Measurements from ENCODE around the gene CNN1. TPM values are rescaled to one million over a fixed set of nuclear protein-coding genes. Genes with fewer than 3 reads are reported as not detected.

The CNN1 gene
- total RNA-seq, 4 donors from 2014 or later: 7.7 to 72.3 (median 19.7) TPM

GRCh38 chr19:11513946-11514345 is 24.7 kb upstream of the CNN1 start:
- no peak overlapping the region for H3K4me3 ChIP-seq (ENCODE audit: low read depth, poor library complexity, severe bottlenecking)
- 92 to 95% methylated on average over 17 to 20 of the region's 20 CpGs for WGBS, 2 donors
- no peak for DNase-seq (ENCODE audit: low spot score in 2 of 2)
- TF ChIP-seq POLR2A (IDR thresholded peaks at IDR 0.05) (no peak), CTCF (IDR thresholded peaks at IDR 0.05) (no peak)
- intact Hi-C loops (cut with DNase I; ENCODE audit: low total_unique reads): no loop called here

- 91 to 92% methylated on average over 8 to 9 of the region's 9 CpGs for WGBS, 2 donors
Measured at GRCh38 chr19:11519138-11519537, 19.5 kb upstream of the CNN1 start.

GRCh38 chr19:11528551-11529341 is 9.9 kb upstream of the CNN1 start, which contains the start of gene ECSIT:
Gene ECSIT, minus strand, starts transcription at chr19:11529134. Its CDS starts 9,964 bp downstream, at chr19:11519170.
- DNase-seq (ENCODE audit: low spot score in 2 of 2): peak; percentile 98 to 99
- intact Hi-C loops (cut with DNase I; ENCODE audit: low total_unique reads): no loop called here
- TF ChIP-seq POLR2A (IDR thresholded peaks at IDR 0.05) (no peak), CTCF (IDR thresholded peaks at IDR 0.05) (peak in 1 of 3 donors; percentile 9)
- peak within 1 kb of the TSS; percentile 64 for H3K4me3 ChIP-seq (ENCODE audit: low read depth, poor library complexity, severe bottlenecking)
- WGBS, 2 donors: 0 to 1% methylated on average over 37 to 39 of the region's 47 CpGs

More at GRCh38 chr19:11519138-11519537, 19.5 kb upstream of the CNN1 start:
- TF ChIP-seq CTCF (IDR thresholded peaks at IDR 0.05) (no peak), POLR2A (IDR thresholded peaks at IDR 0.05) (no peak)
- no peak for DNase-seq (ENCODE audit: low spot score in 2 of 2)
- intact Hi-C loops (cut with DNase I; ENCODE audit: low total_unique reads): no loop called here
- H3K4me3 ChIP-seq (ENCODE audit: low read depth, poor library complexity, severe bottlenecking): no peak overlapping the region

GRCh38 chr19:11530432-11530831 is 8.2 kb upstream of the CNN1 start:
- peak; percentile 50 to 88 for DNase-seq (ENCODE audit: low spot score in 2 of 2)
- no peak for TF ChIP-seq POLR2A (IDR thresholded peaks at IDR 0.05)
- TF ChIP-seq CTCF (IDR thresholded peaks at IDR 0.05): no peak
- H3K4me3 ChIP-seq (ENCODE audit: low read depth, poor library complexity, severe bottlenecking): no peak overlapping the region
- WGBS, 2 donors: 20 to 27% methylated on average over 9 of the region's 9 CpGs
- intact Hi-C loops (cut with DNase I; ENCODE audit: low total_unique reads): no loop called here

GRCh38 chr19:11534538-11534937 is 4.1 kb upstream of the CNN1 start:
- no peak for DNase-seq (ENCODE audit: low spot score in 2 of 2)
- WGBS, 2 donors: 79 to 88% methylated on average over 1 of the region's 1 CpG
- no peak overlapping the region for H3K4me3 ChIP-seq (ENCODE audit: low read depth, poor library complexity, severe bottlenecking)
- intact Hi-C loops (cut with DNase I; ENCODE audit: low total_unique reads): no loop called here
- no peak for TF ChIP-seq CTCF (IDR thresholded peaks at IDR 0.05)
- no peak for TF ChIP-seq POLR2A (IDR thresholded peaks at IDR 0.05)
